HG03439 (cell line): ENCODE results near the gene GNPTAB.

Experiments used
- ATAC-seq: cut with Tn5 transposase; IDR thresholded peaks from one replicate; pipeline ENCODE4 v1.9.1; 2021; ENCODE audit warnings: mild to moderate bottlenecking, moderate library complexity; ENCODE audit not compliant: unreplicated experiment

Gene GNPTAB

DNA sequence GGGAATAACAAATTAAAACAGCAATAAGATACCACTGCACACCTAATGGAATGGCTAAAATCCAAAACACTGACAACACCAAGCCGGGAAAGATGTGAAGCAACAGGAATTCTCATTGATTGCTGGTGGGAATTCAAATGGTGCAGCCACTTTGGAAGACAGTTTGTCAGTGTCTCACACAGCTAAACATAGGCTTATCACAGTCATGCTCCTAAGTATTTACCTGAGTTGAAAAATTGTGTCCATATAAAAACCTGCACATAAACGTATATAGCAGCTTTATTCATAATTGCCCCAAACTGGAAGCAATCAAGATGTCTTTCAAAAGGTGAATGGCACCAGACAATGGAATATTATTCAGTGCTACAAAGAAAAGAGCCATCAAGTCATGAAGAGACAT lies 21.6 kb downstream of the GNPTAB start:
- ATAC-seq = no peak

DNA sequence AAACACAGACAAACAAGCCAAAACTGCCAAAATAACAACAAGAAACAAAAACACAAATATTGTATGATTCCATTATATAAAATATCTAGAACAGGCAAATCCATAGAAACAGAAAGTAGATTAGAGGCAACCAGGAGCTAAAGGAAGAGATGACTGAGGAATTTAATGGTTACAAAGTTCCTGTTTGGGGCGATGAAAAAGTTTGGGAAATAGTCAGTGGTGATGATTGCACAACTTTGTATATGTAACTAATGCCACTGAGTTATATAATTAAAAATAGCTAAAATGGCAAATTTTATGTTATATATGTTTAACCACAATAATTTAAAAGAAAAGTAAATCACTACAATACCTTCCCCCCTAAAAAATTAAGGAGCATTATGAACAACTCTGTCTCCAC lies 24.5 kb downstream of the GNPTAB start:
- no peak for ATAC-seq

DNA sequence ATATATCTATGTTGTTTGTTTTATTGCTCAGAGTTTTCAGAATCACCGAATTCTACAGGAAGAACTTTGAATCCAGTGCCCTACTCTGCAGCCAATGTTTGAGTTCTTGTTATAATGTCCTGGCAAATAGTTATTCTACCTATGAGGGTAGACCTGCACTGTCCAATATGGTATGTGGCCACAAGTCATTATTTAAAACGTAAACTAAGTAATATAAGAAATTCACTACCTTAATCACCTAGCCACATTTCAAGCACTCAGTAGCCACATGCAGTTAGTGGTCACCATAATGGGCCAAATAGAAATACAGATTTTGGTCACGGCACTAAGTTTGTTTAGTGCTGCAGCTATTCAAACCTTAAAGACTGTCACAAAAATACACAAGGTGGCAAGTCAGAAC lies 26.4 kb downstream of the GNPTAB start:
- no peak for ATAC-seq

DNA sequence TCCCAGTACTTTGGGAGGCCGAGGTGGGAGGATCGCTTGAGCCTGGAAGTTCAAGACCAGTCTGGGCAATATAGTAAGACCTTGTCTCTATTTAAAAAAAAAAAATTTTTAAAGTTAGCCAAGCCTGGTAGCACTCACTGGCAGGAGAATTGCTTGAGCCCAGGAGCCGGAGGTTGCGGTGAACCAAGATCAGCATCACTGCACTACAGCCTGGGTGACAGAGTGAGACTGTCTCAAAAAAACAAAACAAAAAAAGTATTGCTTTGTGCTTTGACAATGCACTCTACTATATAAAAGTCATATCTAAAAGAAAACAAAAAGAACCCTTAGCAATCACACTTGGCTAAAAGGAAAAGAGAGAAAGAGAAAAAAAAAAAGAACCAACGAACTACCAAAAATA lies 26.8 kb downstream of the GNPTAB start:
- ATAC-seq = no peak

DNA sequence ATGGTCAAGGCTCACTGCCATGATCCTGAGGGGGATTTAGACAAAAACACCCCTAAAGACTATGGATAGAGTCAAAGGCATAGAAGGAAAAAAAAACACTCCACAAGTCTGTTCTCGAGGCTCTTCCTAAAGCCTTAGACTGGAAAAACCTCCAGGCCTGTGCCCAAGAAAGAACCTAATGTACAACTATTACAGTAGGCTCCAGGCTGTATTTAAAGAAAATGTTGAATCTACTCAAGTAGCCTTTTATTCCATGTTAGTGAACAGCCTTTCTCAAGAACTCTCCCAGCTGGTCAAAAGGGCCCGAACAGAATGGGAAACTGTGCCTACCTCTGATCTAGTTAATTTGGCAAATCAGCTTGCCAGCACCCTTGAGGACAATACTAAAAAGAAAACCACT lies 28.3 kb downstream of the GNPTAB start:
- no peak for ATAC-seq

DNA sequence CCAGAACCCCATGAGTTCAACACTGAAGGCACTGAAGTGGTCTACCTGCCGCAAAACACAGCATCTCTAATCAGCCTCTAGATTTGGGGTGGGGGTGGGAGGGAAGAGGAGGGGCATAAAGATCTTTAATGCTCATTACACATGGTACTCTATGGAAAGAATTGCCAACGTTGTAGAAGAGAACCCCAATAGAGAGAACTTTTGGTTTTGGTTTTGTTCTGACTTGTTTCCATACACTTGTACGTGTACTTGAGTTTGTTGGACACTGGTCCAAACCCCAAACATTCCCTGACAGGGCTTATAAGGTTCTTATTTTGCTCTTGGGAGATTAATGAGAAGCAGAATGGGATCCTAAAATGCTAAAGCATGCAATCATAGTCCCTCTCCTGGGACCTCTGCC lies 31.0 kb downstream of the GNPTAB start:
- ATAC-seq = no peak

DNA sequence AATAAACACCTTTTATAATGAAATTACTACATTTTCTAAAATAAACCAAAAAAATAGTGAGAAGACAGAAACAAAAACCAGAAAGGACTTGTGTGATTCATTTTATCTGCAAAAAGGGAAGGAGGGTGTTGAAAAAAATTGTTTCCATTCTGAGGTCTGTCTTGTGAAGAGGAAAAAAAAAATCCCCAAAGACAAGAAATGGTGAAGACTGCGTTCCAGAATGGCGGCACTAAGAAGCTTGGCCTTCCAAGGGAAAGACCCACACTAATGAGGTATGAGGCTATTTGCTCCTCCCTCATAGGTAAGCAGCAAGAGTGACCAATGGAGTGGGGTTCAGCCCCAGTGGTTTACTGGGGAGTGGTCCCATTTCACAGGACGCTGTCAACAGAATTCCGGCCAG lies 35.0 kb downstream of the GNPTAB start:
- ATAC-seq = no peak

DNA sequence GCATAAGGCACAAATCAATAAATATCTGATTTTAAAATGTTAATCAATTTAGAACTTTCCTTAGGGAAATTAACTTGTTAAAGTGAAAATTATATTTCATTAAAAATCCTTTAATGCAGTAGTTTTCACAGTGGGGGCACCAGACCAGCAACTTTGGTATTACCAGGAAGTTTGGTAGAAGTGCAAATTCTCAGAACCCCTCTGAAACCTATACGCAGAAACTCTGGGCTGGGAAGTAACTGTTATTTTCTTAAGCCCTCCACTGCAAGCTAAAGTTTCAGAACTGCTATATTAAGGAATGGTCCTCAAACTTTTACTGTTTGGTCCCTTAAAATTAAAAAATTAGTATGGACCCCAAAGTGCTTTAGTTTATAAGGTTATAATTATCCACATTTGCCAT lies 35.7 kb downstream of the GNPTAB start:
- ATAC-seq = no peak

DNA sequence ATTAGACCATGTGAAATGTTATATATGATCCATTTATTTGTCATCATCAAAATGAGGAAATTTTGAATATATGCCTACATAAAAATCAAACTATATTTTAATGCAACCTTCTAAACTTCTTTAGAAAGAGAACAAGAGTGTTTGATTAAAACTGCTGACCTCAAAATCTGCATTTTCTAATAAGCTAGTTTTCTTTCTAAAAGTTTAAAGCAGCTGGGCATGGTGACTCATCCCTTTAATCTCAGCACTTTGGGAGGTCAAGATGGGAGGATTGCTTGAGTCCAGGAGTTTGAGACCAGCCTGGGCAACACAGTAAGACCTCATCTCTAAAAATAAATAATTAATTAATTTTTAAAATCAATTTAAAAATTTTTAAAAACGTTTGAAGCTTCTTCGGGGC lies 36.2 kb downstream of the GNPTAB start:
- ATAC-seq = no peak

DNA sequence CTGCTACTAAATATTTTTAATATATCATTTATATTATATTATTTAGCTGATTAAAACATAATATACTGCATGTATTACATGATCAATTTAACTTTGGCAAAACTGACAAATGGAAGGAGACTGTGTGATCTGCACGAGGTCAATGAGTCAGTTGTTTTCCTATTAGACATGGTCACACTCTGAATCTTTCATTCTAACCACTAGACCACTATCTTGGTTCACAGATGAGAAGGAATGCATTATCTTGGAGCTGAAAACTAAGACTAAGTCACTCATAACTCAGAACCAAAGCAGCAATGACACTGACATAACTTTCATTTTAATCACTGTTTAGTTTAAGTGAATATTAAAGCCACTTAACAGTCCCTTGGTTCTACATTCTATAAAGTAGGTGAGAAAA lies 37.4 kb downstream of the GNPTAB start:
- peak; percentile 60 for ATAC-seq

DNA sequence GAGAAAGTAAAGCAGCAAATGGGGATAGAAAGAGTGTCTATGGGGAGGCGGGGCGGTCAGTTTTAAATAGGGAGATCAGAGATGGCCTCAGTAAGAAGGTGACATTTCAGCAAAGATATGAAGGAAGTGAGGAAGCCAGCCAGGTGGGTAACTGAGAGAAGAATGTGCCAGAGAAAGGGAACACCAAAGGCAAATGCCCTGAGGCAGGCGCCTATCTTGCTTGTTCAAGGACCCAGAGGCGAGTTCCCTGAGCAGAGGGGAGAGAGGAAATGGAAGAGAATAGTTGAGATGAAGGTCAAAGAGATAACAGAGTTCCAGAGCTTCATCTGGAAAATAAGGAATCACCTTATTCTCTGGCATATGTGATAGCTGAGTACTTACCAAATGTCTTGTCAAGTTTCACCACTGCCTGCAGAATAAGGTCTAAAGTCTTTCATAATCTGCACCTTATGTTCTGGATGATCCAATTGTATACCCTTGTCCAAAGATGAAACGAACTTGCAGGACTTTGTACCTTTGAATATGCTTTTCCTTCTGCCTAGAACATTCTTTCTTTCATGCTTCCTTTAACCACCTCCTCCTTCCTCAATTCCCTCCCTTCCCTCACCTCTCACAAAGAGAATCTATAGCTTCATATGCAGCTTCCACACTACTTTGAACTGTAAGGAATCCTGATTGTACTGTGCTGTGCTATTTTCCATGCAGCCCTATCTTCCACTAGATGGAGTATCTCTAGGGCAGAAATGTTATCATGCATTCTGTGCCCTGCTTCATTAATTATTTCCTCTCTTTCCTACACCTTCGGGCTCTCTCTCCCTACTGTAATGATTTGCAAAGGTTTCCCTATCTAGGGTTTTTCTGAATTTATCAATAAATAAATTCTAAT lies 38.5 kb downstream of the GNPTAB start:
- no peak for ATAC-seq

DNA sequence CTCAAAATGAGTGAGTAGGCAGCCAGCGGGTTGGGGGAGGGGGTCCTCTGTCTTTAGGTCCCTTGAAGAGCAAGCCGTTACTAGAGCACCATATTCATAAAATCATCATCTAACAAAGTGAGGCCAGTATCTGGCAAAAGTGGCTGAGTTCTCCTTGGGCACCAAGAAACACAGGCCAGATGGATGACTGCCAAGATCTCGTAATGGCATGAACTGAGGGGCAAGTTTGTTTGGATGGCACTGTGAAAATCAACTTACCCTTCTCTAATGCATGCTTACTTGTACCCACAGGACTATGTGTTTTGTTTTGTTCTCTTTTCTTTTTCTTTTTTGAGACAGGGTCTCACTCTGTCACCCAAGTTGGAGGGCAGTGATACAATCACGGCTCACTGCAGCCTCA lies 41.6 kb downstream of the GNPTAB start:
- no peak for ATAC-seq

DNA sequence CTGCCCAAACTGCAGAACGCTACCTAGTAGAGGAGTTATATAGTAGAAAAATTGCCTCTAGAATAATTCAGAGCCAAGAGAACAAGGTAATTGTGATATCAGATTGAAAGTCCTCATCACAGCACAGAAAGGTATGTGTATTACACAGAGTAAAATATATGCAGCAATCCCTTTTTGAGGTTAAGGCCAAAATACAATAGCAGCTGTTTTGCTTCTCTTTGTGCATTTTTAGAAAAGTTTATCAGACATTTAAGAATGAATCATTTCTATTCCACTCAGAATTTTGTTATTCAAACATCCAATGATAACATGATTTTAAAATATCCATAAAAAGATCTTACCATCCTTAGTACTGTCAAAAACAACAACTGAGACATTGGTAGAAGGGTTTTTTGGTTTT lies 45.1 kb downstream of the GNPTAB start:
- ATAC-seq = no peak

DNA sequence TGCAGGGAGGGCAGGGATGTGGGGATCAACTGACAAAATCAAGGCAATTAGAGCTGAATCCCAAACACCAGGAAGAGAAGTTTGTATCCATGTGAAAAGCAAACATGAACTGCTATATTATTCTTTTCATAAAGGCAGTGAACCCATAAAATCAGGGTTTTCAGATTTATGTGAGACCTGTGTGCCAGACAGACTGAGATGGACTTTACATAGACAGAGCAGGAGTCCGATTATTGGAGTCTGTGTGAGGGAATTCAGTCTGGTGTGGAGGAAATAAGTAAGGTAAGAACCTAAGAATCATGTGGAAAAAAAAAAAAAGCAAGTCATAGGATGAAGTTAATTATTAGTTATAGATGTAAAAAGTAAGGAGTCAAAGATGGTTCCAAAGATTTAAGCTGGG lies 46.4 kb downstream of the GNPTAB start:
- ATAC-seq = no peak

DNA sequence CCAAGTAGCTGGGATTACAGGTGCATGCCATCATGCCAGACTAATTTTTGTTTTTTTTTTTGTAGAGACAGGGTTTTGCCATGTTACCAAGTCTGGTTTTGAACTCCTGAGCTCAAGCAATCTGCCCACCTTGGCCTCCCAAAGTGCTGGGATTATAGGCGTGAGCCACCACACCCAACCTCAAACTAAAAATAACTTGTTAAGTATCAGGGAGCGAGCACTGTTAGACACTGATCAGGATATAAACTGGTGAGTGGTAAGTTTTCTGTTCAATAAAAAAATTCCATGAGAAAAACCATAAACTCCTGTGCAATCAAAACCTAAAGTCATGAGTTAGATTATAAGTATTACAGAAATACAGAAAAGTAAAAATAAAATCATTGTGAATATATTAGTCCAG lies 46.9 kb downstream of the GNPTAB start:
- ATAC-seq = no peak

DNA sequence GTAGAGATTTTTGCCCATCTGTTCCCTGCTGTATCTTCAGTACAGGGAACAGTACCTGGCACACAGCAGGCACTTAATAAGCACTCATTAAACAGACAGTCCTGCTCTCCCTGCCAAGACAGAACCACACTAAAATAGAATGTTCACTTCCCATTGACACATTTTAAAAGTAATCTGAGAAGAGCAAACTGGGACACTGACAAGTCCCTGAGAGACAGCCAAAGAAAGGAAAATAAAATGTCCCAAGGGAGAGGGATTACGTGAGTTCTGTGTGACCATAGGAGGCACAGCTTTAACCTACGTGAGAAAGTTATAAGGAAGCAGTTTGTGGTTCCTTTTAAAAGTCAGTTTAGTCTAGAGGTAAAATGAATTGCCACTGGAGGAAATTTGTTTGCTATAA lies 47.6 kb downstream of the GNPTAB start:
- ATAC-seq = no peak

DNA sequence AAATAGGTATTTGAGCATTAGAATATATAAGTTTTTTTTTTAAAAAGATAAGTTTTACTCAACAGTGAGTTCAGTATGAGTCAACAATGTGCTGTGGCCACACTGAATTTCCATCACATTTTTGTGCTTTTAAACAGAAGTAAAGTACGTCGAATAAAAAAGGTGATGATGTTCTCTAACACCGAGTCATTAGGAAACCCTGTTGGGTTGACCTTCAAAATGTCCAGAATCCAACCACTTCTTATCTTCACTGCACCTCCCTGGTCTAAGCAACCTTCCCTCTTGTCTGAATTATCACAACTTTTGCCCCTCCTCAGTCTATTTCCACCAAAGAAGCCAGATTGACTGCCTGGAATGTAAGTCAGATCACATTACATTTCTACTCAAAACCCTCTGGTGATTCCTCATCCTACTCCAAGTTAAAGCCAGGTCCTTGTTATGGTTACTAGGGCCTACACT lies 48.5 kb downstream of the GNPTAB start:
- ATAC-seq = no peak

DNA sequence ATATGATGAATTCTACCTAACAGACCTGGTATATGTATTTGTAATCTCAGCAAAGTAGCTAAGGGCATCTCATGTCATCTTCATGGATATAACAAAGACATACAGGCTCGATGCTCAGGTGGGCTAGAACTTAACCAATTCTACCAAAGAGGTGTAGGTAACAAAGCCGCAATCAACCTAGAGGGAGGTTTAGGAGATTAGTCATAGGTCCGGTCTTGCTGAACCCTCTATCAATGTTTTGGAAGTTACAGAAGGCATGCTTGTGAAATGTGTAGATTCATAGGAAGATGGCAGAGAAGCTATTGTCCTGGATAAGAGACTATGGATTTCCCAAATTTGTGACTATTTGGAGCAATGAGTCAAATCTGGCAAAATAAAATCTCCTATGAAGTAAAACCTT lies 48.9 kb downstream of the GNPTAB start:
- ATAC-seq = no peak

DNA sequence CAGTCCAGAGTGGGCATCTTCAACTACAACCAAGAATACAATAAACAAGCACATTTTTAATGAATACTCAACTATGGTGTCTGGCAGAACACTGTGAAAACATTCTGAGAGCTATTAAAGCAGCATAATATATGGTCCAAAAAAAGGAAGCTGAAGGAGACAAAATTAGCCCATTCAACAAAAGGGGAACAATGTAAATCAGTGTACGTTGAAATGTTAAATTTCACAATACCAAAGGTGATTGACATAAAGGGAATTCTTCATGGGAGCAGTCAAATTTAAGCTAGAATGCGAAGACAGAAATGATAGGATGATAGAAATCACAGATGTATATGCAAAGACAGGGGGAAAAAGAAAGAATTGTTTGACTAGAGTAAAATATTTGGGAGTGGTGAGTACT lies 50.2 kb downstream of the GNPTAB start:
- ATAC-seq = no peak

DNA sequence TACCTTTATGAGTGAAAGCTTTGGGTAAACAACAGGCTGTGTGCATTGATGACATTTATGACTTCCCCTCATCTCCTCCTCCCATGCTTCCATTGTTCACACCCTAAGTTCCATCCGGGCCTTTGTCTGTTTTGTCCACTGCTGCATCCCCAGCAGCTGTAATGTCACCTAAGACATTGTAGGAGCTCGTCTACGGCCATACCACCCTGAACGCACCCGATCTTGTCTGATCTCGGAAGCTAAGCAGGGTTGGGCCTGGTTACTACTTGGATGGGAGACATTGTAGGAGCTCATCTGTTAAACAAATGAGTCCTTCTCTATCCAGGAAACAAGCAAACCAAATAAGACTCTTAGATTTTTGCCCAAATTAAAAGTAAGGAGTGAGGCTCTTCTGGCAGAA lies 51.1 kb downstream of the GNPTAB start:
- ATAC-seq = no peak

DNA sequence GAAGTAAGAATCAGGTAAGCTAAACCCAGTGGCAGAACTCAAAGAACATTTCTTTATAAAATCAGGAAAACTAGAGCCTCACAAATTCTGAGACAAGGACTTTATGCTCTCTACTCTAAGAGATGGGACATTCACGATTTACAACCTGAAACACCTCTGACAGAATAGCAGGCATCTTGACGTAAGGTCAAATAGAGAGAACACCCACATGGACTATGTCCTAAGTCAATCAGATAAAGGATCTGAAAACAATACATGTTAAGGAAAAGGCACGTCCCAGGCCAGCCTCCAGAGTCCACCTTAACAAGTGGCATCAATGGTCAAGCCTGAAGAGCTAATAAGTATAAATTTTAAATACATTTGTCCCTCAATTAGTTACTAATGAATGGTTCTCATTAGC lies 51.6 kb downstream of the GNPTAB start:
- ATAC-seq = no peak

DNA sequence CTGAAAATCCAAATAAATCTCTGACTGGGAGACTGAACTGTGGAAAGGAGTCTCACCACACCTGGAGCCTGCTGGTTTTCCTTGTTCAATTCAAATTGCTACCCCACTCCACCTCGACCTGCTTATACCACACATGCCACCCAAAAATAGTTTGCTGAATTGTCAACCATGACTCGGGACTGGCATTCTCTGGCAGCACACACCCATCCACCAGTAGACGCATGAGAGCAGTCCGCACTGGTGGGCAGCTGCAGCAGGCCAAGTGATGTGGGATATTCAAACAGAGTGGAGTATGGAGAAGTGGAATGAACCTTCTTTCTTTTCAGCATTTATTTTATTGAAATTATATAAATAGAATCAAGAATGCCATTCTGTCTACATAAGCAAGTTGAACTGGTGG lies 52.8 kb downstream of the GNPTAB start:
- ATAC-seq = no peak

DNA sequence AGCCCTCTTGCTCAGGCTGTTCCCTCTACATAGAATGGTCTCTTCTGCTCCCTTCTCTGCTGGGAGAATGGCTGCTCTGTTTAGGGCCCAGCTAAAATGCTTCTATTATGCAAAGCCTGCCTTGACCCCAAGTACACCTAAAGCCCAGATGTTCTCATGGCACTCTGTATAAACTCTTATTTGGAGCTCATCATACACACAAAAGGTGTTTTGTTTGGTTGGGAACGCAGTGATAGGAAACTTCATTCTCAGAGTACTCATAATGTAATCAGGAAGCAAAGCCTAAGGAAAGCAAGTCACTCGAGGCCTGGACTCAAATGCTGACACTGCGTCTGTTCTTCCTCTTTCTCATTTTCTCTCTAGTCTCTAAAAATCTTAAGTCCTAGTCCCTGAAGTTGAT lies 53.3 kb downstream of the GNPTAB start:
- no peak for ATAC-seq
